Measurements from ENCODE around the gene CFHR5.
"Not testable (repeated sequence)": the region's sequence is repeated elsewhere in the genome, so short reads cannot be mapped to it uniquely, and the experiment has no call there.

Gene CFHR5

DNA sequence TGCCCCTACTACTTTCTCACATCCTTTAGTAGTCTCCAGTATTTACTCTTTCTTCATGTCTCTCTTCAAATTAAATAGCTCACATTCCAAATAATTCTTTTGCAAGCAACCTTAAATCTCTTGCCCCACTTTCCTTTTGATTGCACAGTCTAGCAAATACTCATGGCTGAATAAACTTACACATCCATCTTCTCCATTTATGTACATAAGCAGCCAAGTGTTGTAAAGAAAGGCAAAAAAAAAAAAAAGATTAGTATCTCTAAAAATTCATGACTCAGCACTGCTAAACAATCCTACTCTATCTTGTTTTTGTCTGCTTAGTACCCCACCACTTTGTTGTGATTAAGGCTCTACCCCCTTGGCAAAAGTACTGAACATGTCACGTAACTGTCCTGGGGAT lies 47.1 kb downstream of the CFHR5 start:
- no peak for DNase-seq

DNA sequence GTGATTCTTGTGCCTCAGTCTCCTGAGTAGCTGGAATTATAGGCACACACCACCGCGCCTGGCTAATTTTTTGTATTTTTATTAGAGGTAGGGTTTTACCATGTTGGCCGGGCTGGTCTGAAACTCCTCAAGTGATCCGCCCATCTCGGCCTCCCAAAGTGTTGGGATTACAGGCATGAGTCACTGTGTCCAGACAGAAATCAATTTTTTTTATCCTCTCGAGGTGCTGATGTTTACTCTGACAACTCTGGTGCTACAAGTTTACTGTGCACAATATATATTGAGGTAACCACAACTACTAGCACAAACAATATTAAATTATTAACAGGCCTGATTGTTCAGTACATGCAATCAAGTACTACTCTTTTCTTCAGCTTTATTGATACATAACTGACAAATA lies 50.0 kb downstream of the CFHR5 start:
- DNase-seq: no peak

DNA sequence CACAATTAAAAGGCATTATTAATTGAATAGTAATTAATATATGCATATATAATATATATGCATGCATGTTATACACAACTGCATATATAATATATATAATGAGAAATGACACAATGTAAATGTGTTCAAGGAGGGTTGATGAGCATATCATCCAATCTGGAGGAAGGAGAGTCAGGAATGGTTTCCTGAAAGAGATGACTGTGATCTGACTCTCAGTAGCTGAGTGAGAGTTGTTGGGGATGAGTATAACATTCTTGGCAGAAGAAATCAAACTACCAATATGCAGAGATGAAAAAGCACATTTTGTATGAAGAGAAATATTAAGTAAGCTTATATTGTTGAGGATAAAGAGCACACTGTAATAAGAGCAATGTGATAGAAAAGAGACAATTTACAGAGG lies 52.4 kb downstream of the CFHR5 start:
- DNase-seq: no peak

DNA sequence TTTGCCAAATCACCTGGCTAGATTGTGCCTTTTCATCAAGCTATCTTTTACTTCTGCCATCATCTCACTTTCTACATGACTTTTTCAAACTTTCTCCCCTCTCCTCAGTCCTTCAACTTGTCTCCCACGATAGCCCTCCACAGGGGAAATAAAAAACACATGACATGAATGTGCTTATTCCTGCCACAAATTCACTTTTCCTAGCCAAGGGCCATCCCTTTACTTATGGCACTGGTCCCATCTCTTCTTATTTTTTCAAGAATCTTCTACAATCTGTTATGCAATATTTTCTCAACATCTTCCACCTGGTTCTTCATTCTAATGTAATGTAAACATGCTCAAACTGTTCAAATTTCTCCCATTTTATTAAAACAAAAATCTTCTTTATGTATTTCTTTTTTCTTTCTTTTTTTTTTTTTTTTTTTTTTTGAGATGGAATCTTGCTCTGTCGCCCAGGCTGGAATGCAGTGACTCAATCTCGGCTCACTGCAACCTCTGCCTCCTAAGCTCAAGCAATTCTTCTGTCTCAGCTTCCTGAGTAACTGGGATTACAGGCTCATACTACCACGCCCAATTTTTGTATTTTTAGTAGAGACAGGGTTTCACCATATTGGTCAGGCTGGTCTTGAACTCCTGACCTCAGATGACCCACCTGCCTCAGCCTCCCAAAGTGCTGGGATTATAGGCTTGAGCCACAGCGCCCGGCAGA lies 57.4 kb downstream of the CFHR5 start:
- not testable (repeated sequence) for DNase-seq

DNA sequence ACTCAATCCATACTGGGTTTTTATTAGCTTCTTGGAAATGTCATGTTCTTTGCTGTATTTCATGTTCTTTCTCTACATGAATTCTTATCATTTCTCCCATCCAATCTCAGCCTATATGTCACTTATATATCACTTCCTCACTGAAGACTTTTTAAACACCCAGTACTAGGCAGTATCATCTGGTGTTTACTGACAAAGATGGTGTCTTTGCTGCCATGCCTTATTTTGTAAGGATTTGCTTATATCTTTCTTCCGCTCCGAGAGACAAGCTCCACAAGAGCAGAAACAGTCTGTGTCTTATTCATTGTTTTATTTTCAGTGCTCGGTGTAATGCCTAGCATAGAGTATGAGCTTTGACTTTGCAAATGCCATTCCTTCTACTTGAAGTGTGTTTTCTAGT lies 59.5 kb downstream of the CFHR5 start:
- DNase-seq: no peak

DNA sequence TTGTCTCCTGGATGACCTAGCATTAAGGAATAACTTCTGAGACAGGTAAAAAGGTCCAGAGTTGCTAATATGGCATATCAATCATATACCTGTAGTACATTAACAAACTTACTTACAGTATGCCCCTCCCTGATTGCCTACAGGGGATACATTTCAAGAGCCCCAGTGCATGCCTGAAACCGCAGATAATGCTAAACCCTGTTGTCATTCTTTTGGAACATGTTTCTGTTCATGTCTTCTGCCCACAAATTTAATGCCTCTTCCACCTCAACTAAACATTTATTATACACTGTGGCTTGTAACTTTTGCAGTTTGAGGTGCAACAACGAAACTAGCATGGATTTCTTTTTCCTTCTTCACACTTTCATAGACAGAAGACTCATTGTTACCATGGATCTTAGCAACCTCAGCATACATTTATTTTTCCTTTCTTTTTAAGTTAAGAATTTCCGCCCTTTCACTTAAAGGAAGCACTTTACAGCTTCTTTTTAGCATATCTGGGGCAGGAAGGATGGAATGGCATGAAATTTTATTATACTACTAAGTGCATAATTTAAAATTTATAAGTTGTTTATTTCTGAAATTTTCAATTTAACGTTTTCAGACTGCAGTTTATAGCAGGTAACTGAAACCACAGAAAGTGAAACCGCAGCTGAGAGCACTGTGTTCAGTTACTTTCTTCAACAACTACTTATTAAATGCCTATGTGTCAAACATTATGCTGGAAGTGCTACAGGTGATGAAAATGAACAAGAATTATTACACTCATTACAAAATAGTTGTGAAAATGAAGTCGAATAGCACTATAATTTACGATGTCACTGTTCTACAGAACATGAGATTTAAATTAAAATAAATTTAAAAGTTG lies 64.4 kb downstream of the CFHR5 start:
- no peak for DNase-seq

DNA sequence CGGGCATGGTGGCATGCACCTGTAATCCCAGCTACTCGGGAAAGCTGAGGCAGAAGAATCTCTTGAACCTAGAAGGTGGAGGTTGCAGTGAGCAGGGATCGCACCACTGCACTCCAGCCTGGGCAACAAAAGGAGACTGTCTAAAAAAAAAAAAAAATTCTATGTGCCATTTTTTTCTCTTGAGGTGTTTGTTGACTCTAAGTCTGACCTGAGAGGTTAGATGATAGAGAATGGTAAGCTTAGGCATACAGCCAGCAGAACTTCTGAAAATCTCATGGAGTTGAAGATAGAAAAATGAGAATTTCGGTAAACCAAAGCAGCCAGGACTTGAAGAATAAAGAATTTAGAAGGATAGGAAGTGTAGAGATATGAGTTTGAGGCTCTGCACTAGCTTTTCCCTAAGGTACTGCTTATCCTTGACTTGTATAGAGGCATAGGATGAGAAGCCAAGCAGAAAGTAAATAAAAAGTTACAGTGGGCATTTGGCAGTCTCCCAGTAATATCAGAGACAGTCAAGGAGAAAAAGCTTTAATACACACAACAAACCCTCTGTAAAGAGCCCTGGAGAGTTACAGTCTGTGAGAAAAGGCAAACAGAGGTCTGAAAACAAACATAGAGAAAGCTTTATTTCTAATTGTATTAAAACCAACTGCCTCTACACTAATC lies 65.5 kb downstream of the CFHR5 start:
- DNase-seq: no peak

DNA sequence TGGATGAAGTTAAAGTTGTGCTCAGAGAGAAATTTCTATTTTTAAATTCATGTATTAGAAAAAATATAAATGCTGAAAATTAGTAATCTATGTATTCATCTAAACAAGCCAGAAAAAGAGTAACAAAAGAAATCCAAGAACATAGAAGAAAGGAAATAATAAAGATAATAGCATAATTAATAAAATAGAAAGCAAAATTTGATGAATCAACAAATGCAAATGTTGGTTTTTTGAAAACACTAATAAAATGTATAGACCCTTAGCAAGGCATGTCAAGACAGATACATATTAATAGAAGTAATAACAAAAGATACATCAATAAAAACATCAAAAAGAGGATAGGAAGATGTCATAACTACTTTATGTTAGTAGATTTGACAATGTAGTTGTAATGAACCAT lies 71.7 kb downstream of the CFHR5 start:
- DNase-seq: no peak

Data from hematopoietic multipotent progenitor cell treated with erythropoietin and hydrocortisone succinate and interleukin-3 and kit ligand, for 8 days (in vitro differentiated cells).